HTERT RPE-1 (cell line): Measurements from ENCODE around the gene CDH22.

Source experiments
- in situ Hi-C: fragments of 300-500 bp; cut with MboI; formaldehyde crosslinking; loops from 4 replicates; pipeline ENCODE4 v1.14.3; 2020; ENCODE audit warnings: low sequenced_read_pairs

Gene CDH22

DNA sequence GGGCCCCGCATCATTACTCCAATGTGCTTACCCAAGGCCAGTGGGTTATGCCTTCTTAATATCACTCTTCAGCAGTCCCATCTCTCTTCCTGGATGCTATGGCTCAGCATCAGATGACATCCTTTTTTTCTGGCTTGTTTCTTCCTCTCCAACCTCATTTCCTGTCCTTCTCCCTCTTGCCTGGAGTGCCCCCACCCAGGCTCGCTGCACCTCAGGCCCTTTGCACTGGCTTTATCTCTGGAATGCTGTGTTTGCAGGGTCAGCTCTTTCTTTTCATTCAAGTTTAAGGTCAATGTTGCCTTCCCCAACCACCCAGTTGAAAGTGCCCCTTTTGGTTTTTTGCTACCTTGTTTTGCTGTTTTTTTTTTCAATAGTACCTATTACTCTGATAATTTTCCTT, 153.5 kb downstream of the CDH22 start:
- in situ Hi-C loops = no loop called here

DNA sequence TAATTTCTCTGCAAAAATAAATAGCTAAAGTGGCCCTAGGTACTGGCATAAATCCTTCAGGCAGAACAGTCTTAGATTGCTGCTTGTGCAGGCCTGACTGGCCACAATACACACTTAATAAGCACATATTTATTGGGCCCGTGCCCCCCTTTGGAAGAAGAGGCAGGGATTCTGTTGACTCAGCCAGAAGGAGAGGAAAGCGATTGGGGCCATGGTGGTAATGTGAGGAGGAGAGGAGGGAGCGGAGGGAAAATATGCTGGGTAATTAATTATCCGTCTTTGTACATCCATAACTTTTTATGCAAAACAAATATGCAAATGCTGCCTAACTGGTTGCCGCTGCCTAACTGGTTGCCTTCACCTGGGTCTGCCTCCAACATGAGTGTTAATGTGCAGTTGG, 154.0 kb downstream of the CDH22 start:
- in situ Hi-C loops = no loop called here

DNA sequence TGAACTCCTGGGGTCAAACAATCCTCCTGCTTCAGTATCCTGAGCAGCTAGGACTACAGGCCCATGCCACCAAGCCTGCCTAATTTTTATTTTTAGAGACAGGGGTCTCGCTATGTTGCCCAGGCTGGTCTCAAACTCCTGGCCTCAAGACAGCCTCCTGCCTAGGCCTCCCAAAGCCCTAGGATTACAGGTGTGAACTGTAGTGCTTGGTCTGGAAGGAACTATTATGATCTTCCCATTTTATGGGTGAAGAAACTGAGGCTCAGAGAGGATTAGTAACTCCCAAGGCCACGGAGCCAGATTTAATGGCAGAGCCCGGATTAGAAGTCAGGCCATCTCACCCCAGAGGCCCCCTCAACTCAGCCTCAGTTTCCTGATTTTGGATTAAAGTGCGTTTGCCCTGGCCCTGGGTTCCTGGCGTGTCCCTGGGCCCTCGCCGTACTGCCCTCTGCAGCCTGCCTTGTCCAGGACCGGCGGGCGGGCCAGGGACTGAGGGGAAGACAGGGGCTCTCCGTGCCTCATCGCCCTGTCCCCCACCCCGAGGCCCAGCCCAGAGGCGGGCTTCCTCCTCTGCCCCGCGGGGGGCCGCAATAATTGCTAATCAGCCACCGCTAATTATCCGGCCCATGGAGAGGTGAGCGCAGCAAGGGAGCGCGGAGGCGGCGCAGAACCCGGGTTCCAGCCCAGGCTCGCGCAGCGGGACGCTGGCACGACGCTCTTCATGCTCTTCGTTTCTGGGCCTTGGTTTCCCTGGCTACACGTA, 155.3 kb downstream of the CDH22 start:
- in situ Hi-C loops = no loop called here

DNA sequence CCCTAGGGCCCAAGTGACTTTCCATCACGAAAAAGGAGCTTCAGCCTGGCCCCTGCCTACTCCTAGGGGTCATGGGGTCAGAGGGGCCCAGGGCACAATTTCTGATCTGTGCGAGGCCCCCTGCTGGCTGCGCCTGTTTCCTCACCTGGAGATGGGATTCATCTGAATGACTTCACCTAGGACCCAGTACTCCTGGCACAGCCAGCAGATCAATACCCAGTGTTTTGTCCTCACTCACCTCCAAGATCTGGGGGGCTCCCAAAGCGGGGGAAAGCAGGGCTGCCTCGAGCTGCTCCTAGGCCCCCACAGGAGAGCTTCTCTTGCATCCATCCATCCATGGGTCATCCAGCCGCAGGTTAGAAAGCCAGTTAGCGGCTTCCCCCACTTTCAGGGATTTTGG, 156.4 kb downstream of the CDH22 start:
- in situ Hi-C loops = no loop called here

DNA sequence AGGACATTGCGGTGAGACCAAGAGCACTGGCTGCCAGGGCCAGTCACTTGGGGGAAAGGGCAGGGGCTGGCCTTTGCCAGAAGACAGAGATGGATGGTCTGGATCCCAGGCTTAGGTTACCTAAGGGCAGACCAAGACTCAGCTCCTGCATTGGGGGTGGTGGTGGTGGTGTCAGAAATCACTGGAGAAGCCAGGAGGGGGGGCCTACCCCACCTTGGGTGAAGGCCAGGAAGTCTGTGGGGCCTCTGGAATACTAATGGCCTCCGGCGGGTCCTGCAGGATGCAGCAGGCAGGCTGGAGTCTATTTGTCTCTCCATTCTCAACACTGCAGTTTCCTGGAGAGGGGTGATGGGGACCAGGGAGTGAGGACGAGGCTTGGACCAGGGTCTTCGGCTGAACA, 157.4 kb downstream of the CDH22 start:
- in situ Hi-C loops = no loop called here

DNA sequence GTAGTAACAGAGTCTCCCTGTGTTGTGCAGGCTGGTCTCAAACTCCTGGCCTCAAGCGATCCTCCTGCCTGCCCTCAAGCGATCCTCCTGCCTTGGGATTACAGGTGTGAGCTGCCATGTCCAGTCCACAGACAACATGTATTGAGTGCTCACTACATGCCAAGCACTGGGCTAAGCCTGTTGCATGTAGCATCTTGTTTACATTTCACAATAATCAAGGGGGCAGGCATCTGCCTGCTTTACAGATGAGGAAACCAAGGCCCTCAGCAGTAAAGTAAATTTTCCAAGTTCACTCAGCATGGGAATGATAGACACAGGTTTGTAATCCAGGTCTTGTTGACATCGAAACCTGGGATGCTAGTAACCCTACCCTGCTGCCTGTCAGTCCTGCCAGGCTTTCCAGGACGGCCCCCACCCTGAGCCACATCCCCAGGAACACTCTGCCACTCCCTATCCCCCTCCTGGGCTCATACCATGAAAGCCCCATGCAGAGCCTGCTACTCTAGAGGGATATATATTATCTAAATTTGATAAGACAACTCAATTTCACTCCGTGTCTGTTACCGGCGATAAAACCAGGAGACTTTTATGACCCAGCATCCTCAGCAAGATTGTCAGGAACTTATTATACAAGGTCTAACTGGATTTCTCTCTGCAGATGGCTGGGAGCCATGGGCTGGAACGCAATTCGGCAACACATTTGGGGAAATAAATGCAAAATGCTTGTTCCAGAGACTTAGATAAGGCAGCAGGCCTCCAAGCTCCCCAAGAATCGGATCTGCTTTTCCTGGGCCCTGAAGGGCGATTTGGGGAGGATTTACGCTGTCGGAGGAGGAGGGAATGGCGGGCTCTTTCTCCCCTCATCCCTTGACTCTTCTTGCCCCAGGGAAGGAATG, 159.7 kb downstream of the CDH22 start:
- in situ Hi-C loops = no loop called here

DNA sequence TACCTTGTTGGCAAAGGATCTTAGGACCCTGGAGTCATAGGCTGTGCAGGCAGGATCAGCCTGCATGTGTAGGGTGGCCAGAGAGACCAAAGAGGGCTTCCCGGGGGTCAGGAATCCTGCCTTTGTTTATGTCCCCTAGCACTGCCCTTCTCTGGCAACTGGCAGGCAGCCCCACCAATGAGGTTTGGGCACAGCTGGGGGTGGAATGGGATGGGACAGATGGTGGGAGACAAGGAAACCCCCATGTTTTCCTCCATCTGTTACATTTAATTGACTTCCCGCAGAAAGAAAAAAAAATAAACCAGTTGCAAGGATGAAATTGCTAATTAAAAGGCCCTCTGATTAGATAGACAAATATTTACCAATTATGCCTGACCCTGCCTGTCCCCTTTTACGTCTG, 162.6 kb downstream of the CDH22 start:
- in situ Hi-C loops = no loop called here

DNA sequence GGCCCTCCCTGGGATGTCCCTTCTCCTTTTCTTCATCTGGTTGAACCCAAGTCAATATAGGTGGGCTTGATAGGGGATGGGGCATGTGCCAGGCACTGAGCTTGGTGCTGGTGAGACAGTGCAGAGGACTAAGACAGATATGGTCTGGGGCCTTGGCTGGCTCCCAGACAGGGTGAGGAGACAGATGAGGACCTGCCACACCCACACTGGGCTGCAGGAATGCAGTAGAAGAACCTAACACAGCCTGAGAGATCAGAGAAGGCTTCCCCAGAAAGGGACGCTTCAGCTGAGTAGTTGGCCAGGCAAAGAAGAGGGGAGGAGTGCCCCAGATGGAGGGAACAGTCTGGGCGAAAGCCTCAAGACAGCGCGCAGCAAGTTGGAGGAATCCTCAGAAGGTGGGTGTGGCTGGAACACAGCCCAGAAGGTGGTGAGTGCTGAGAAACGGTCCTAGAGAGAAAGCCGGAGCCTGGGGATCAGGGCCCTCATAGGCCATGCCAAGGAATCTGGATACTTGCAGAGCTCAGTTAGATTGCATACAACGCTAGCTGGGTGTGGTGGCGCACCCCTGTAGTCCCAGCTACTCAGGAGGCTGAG, 163.8 kb downstream of the CDH22 start:
- in situ Hi-C loops = no loop called here

DNA sequence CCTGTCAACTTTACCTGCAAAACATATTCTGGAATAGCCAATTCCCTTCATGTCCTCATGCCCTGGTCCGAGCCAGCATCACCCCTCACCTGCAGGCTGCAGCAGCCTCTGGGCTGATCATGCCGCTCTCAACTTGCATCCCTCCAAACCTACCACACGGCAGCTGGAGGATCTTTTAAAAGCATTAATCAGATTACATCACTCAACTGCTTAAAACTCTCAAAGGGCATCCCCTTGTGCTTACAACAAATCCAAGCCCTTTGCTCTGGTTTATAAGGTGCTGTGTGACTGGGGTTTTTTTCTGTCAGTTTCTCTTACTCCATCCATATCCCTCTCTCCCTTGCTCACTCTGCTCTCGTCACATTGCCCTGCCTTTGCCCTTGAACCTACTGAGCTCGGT, 166.2 kb downstream of the CDH22 start:
- in situ Hi-C loops = no loop called here

DNA sequence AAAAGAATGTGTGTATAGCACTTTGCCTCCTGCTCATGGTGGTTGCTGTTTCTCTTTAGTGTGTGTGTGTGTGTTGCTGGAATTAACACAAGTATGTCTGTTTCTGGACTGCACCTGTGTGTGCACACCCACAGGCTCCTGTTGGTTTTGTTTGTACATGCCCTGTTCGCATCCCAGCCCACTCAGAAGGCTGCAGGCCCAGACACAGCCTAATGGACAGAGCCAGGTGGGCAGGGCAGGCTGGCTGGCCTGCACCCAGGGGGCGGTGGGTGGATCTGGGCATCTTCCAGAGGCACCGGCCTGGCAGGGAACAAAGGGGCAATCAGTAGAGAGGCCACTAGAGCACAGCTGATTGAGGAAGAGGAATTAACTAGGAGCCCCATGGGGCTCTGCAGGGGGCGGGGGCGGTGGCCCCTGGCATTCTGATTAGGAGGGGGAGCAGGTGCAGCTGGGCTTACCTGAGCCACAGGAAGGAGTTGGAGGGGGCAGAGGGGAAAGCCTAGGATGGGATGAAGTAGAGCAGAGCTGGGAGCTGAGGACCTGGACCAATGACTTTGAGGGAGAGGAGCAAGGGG, 168.3 kb downstream of the CDH22 start:
- in situ Hi-C loops = no loop called here

DNA sequence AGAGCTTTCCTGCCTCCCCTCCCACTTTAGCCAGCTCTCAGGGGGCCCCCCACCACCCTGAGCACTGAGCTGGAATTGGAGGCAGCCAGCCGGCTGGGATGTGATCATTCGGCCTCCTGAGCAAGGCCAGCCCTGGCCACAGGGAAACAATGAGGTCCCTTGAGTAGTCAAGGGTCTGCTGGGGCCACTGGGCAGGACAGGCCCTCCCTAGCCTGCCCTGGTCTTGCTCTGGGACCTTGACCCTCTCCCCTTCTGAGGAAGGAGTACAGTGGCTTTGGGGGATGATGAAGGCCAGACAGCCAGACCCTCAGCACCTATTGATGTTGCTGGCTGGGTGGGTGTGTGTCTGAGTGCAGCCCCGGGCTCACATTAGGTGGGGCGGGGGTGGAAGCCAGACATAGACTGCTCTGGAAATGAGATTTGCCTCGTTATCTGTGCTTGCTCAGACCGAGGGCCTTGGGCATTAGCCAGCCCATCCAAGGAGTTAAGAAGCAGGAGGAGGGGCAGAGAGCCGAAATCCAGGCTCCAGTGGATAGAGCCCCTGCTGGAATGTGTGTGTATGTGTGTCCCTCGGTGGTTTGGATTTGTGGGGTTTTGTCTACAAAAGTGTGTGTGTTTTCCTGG, 168.9 kb downstream of the CDH22 start:
- in situ Hi-C loops = no loop called here

DNA sequence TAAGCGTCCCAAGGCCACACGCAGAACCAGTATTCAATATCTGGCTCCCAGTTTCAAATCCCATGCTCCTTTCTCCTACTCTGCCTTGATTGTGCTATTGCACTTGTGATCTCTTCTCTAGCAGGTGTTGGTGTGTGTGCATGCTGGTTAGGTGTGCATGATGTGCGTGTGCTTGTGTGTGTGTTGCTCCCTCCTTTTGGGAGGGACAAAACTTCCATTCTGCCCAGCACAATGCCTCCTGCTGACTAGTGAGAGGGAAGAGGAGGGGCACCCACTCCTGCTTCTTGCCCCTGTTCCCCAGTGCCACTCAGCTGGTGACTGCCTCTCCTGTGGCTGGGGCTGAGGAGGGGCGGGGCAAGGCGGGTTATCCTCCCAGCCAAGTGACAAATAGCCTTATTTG, 170.5 kb downstream of the CDH22 start:
- in situ Hi-C loops = no loop called here

DNA sequence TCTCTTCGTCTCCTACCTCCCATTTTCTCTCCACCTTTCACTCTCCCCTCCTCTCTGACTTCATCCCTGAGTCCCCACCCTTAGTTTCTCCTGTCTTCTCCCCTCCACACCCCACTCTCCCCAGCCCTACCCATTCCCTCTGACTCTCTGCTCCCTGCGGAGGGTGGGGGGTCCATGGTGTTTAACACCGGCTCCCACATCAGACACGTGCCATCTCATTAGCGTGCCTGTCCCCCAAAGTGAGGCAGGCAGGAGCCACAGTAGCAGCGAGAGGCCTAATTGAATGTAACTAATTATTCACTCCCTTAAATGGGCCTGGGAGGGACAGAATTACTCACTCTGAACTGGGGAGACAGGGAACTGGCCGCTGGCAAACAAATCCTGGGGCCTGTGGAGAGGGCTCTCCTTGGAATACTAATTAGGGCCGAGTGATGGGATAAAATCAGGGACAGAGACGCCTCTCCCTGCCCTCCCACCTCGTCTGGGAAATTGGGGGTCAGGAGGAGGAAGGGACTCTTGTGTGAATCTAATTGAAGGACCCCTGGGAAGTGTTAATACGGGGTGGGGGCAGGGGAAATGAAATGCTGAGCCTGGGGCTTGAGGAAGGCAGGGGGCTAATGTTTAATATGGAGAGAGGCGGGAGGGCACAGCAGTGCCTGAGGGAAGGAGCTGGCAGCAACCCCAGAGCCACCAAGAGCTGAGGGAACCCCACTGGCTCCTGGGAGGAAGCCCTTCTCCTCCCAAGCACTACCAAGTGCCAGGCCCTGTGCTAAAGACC, 172.3 kb downstream of the CDH22 start:
- in situ Hi-C loops = no loop called here

DNA sequence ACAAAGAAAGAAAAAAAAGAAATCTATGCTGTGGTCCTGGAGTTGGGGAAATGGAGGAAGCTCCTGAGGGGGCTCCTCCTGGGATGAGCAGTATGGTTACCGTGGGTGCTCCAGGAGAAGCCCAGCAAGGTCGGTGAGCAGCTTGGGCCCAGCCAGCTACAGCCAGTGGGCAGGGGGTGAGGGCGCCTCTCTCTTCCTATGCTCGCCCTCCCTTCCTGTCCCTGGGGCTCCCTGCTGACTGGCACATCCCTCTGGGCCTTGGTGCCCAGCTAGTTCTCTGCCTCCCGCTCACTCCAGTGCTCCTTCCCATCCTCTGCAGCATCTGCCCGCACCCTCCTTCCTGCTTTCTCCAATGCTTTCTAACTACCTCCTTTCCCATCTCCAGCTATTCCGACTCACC, 173.6 kb downstream of the CDH22 start:
- in situ Hi-C loops = no loop called here

DNA sequence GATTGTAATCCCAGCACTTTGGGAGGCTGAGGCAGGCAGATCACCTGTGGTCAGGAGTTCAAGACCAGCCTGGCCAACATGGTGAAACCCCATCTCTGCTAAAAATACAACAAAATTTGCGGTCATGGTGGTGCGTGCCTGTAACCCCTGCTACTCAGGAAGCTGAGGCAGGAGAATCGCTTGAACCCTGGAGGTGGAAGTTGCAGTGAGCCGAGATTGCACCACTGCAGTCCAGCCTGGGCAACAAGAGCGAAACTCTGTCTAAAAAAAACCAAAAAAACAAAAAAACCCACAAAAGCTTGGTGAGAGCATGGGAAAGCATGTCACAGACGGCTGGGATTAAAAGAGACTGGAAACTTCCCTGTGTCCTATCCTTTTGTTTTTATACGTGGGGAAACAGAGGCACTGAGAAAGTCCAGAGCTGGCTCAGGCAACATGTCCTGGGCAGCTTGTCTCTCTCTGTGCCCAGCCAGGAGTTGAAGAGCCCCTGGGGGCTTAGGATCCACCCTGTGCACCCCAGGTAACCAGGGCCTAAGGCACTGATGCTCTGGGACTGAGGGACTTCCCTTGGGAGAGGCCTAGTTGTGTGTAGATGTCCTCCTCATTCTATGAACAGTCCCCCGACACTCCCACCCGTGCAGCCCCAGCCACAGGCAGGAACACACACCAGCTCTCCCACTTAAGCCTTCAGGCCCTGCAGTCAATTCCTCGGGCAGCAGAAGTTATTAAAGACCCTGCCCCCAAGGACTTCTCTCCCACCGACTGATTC, 174.2 kb downstream of the CDH22 start:
- in situ Hi-C loops = no loop called here

DNA sequence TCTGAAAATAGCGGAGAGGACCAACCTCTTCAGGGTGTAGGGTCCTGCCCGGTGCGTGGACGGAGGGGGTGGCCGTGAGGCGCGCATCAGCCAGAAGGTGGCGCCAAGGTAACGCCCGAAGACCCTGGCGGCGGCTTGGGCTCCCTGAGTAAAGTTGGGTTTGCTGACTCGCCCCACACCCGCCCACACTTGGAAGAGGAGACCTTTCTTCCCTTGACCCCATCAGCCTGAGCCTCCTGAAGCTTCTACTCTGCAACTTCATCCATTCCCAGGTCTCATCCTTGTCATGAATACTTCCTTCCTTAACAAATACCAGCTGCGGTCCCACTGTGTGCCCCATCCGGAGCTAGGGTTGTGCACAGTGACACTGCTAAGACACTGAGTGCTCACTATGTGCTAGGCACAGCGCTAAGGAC, 175.6 kb downstream of the CDH22 start:
- in situ Hi-C loops = no loop called here

DNA sequence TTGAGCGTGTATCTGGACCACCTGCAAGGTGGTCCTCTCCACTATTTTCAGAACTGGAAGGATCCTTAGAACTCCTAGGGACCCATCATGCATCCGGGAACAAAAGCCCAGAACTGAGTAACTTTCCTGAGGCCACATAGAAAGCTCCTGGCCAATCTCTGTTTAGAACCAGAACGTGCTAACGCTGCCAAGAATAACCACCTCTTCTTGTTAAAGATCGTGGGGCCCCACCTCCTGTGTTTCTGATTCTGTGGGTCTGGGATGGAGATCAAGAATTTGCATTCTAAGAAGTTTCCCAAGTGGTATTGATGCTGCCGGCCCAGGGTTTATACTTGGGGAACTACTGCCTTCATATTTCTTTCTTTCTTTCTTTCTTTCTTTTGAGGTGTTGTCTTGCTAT, 176.9 kb downstream of the CDH22 start:
- in situ Hi-C loops = no loop called here

DNA sequence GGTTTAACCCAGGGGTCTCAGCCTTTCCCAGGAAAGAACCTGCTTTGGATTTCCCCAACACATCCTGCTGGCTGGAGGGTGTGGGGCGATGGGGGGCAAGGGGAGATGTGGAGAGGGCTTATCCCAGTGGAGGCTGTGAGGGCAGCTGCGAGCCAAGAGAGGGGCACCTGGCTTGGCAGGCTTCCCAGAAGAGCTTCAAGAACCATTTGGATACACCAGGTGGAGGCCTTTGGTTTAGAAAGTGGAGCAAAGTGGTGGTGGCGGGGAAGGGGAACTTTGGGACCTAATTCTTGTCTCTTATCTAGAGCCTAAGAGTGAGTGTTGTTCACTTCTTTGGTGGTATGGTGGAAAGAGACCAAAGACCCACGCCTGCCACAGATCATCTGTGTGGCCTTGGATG, 177.8 kb downstream of the CDH22 start:
- in situ Hi-C loops = no loop called here

DNA sequence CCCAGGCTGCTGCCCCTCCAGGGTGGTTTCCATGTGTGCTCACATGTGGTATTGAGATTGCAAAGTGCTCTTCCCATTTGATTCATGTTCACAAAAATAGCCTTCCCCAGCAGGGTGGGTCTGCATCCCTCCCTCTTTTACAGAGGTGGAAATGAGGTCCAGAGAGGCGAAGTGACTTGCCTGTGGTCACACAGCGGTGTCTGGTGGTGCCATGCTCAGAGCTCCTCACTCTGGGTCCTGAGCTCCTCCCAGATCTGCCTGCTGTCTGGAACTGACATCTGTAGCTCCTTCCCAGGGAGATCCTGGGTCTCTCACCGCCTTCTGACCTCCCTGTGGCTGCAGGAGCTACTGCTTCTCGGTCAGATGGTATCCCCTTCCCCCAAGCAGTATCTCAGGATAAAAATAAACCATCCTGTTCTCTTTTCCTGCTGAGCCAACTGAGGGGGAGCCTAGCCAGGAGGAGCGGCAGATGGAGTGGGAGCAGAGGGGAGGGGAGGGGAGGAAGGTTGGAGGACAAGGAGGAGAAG, 178.3 kb downstream of the CDH22 start:
- in situ Hi-C loops = no loop called here
